GM21515 (cell line): Measurements from ENCODE around the gene UBP1.
"Not testable (repeated sequence)": the region's sequence is repeated elsewhere in the genome, so short reads cannot be mapped to it uniquely, and the experiment has no call there.

Source experiments
- ATAC-seq: cut with Tn5 transposase; IDR thresholded peaks from one replicate; pipeline ENCODE4 v1.9.1; 2021; ENCODE audit not compliant: unreplicated experiment

The UBP1 gene

DNA sequence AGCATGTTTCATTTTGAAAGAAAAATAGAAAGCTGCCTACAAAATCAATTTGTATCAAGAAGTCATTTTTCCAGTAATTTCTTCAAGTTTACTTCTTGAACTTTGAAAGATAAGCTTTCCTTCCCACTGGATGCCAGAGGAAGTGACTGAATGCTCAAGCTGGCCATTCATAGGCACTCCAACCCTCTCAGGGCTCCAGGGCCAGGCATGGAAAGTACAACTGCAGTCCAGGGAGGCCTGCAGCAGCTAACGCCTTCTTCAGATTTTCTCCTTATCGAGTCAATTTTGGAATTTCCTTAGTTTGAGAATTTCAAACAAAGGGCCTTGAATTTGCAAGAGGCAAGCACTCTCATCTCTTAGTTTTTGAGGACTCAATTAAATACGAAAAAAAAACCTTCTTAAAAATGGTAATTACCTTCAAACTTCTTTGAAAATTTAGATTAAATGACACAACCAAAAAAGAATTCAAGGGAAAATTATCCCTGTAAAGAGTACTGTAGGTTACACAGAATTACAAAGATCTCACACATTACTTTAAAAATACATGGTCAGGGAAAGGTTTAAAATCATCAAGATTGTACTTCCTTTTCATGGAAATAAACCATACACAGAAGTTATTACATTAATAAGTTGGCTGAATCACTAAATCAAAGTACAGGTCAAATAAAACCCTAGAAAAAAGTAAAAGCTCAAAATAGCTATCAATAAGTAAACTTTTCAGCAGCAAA is 2.5 kb downstream of the UBP1 start:
- no peak for ATAC-seq

DNA sequence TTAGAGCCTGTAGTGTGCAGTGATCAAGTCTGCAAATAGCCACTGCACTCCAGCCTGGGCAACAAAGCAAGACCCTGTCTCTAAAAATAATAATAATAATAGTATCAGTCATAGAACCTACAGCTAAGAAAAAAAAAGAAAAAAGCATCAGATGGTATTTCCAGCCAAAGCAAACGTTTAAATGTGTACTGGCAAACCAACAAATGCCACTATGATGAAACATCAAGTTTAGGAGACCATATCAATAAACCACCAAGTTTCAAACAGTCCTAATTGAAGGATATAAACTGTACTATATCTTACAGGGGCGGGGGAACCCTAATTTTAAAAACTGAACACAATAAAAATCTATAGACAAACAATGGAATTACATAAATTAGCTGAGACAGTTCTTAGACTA is 6.4 kb downstream of the UBP1 start:
- ATAC-seq: no peak

DNA sequence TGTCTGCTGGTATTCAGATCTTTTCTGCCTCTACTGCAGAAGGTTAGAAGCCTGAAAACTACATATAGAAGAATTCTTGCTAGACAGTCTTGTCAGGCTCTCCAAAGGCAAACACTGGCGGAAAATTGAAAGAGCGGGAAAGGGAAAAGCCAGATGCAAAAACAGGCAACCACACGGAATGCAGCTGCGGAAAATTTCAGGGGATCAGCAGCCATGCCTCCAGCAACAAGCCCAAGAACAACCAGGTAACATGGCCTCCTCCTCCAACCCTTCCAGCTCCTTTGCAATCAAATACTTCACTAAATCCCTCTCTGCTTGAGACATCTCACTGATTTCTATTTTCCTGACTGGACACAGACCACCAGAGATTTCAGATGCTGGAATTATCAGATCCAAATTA is 9.6 kb downstream of the UBP1 start:
- ATAC-seq: peak; percentile 12

DNA sequence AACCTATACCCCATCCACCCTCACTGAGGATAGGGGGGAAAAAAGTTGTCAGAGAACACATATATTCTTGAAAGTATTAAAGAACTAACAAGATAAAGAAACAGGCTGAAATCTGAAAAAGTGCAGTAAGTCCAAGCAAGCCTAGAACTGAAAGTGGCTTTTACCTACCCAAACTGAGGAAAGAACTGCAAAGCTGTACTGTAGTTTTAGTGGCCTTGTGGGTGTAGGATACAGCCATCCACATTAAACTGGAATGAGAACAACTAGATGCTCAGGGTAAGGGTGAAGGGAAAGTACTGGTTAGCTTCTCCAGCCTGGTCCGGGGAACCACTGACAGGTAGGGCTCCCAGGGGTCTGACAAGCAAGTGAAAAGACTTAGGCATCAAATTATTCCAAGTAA is 10.1 kb downstream of the UBP1 start:
- ATAC-seq: peak; percentile 44

DNA sequence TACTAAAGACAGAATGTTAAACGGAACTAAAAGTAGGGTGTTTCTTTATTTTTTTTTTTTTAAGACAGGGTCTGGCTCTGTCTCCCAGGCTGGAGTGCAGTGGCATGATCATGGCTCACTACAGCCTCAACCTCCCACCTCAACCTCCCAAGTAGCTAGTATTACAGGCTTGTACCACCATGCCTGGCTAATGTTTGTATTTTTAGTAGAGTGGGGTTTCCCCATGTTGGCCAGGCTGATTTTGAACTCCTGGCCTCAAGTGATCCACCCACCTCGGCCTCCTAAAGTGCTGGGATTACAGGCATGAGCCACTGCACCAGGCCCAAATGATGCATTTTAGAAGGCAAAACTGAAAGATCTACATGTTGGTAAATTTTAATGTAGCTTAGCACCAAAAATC is 10.9 kb downstream of the UBP1 start:
- ATAC-seq: not testable (repeated sequence)

DNA sequence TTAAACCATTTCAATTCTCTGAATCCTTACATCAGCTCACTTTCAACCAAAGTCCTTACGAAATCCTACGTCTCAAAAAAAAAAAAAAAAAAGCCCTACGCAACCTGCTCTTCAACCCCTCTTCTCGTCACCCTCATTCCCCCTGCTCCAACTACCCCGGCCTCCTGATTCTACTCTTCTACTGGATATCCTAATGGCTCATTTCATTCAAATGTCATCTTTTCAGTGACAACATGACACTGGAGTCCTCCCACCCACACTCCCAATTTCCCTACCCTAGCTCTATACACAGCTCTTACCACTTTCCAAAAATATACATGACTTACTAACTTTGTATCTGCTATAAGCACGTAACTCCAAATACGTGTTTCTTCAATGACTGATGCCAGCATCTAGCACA is 11.5 kb downstream of the UBP1 start:
- ATAC-seq: no peak

DNA sequence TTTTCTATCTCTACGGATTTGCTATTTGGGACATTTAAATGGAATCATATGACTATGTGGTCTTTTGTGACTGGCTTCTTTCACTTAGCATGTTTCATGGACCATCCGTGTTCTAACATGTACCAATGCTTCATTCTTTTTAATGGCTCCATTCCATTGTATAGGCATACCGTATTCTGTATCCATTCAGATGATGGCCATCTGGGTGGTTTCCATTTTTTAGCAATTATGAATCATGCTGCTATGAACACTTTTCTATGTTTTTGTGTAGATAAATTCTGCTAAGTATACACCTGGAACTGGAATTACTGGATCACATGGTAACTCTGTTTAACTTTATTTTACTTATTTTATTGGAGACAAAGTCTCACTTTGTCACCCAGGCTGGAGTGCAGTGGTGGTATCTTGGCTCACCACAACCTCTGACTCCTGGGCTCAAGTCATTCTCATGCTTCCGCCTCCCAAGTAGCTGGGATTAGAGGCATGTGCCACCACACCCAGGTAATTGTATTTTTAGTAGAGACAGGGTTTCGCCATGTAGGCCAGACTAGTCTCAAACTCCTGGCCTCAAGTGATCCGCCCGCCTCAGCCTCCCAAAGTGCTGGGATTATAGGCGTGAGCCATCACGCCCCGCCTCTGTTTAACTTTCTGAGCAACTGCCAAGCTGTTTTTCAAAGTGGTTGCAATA is 13.4 kb downstream of the UBP1 start:
- ATAC-seq: no peak

DNA sequence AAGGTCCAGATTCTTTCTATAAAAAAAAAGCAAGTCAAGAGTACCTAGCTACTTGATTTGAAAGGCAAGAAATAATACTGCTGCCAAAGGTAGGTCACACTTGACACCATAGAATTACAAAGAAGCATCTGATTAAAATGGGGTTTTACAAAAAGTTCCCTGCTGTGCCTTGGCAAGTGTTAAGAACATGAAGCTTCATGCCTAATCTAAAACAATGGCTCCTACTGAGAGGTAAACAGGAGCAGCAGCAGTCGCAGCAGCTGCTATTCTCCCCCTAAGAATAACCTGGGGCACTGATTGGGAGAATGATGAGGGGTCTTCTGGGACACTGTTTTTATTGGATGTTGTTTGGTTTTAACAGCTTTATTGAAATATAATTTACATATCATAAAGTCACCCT is 14.1 kb downstream of the UBP1 start:
- no peak for ATAC-seq

DNA sequence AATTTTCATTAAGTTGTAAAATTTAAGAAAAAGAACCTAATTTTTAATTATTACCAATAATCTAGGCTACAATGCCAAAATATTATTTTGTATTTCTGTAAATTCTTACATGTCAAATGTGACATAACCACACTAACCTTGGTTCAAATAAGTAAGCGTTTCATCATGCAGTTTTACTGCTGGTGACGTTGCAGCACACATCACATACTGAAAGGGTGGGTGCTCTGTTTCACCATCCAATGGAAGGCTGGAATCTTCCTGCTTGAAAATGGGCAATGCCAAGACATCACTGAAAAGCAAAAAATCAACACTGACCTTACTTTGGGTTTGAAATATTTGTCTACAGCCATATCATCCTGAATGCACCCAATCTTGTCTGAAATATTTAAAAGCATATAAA is 14.8 kb downstream of the UBP1 start:
- ATAC-seq: no peak

DNA sequence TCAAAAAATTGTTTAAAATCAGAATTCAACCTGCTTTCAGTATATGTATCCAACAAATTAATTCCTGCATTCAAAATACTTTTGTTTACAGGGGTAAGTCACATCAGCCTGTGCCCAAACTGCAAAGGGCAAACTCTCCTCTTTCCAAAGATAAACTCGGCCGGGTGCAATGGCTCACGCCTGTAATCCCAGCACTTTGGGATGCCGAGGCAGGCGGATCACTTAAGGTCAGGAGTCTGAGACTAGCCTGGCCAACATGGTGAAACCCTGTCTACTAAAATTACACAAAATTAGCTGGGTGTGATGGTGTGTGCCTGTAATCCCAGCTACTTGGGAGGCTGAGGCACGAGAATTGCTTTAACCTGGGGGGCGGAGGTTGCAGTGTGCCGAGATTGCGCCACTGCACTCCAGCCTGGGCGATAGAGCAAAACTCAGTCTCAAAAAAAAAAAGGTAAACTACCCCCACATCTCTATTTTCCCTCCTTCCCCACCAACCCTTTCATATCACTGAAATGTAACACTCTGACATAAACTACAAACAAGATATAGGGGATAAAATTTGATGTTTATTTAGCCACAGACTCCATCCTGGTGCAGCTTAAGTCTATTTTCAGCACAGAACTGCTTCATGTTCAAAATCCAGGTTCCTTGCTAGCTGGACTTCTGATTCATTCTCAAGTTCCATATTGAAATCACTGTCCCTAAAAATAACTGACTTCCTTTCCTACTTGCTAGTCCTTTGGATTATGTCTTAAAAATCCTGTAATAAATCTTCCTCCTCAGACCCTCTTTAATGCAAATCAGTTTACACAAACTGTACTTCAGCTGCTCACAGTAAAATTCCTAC is 15.4 kb downstream of the UBP1 start:
- no peak for ATAC-seq

DNA sequence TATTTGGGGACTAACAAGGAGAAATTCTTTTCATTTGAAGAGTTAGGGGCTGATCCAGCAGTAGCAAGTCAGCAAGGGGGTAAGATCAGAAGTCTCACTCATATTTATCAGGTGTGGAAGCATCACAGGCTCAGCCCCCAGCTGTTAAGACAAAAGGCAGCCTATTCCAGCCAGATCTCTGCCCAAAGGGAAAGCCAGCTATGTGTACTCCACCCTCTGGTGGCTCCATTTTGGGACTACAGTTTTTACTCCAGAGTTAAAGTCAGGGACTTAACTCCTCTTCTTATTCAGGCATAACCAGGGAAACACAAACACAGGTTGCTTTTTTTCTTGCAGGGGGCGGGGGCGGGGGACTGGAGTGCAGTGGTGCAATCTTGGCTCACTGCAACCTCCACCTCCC is 19.2 kb downstream of the UBP1 start:
- ATAC-seq: no peak

DNA sequence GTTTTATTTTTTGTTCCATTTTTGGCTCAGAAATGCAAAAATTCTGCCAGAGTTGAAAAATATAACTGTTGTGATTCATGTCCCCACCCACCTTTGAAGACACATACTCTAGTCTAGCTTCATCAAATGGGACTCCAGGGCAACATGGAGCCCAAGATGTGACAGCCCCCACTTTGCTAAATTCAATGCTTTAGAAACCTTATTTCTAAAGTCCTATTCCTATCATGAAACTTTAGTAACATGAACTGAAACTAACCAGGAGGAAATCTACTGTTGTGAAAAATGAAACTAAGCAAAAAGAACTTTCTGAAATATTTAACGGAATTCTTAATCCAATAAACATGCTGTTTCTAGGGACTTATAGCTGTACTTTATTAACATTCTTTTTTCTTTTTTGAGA is 20.3 kb downstream of the UBP1 start:
- ATAC-seq: no peak

DNA sequence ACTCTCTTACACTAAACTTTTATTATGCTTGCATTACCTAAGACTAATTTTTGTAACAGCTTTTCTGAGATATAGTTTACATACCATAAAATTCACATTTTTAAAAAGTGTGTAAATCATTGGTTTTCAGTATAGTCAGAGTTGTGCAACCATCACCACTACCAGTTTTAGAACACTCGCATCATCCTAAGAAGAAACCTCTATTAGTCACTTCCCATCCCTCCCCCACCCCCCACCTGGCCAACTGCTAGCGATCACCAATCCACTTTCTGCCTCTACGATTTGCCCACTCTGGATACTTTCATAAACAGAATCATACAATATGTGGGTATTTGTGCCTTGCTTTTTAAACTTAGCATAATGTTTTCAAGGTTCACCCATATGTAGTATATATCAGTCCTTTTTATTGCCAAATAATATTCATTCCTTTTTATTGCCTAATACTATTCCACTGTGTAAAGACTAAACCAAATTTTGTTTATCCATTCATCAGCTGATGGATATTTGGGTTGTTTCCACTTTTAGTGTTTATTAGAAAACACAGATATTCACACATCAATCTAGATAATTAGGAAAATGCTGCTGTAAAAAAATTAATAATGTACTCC is 23.0 kb downstream of the UBP1 start:
- no peak for ATAC-seq

DNA sequence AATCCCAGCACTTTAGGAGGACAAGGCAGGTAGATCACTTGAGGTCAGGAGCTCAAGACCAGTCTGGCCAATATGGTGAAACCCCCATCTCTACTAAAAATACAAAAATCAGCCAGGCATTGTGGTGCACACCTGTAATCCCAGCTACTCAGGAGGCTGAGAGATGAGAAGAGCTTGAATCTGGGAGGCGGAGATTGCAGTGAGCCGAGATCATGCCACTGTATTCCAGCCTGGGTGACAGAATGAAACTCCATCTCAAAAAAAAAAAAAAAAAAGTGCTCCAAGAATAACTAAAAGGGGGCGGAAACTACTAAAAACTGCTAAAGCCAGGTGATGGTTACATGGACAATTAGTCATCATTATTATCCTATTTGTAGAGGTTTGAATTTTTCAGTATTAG is 29.4 kb downstream of the UBP1 start:
- ATAC-seq: not testable (repeated sequence)

DNA sequence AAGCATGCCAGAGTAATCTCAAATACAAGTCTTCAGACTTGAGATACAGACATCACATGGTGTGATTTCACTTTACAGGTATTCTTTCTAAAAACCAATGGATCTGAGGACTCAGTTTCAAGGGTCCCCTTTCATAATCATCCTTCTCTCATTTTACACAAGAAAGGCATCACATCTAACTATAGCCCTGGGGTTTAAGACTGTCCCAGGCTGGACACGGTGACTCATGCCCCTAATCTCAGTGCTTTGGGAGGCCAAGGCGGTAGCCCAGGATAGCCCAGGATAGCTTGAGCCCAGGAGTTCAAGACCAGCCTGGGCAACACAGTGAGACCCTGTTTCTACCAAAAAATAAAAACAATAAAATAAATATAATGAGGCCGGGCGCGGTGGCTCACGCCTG is 36.4 kb downstream of the UBP1 start:
- no peak for ATAC-seq

DNA sequence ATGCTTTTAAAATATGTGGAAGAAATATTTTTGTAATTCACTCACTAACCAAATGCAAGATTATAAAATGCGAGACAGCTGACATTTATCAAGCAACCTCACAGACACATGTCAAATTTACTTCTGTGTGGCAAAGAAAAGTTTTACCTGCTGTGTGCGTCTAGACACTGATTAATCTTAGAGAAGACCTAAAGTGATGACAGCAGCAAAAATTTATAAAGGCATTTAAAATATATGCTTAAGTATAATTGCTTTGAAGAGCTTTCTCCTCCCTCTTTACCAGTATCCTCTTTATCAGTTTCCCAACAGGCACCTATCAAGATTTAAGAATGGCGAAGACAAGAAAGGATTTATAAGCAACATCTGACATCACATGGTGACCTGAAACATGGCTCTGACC is 37.3 kb downstream of the UBP1 start:
- no peak for ATAC-seq

DNA sequence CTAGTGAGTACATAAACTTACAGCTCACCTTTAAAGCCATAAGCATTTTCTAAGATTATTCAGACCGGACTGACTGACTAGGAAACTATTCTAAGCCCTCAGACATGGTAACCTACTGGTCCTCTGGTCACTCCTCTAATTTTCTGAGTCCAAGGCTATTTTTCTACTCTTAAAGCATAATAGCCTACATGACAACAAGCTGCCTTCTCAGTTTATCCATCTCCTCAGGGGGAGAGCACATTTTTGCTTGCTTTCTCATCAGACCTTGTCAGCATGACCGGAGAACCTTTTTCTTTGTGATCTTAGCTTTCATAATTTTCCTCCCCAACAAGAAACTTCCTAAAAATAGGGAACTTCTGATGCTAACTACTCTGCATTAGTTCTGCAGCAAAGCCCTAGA is 38.4 kb downstream of the UBP1 start:
- no peak for ATAC-seq

DNA sequence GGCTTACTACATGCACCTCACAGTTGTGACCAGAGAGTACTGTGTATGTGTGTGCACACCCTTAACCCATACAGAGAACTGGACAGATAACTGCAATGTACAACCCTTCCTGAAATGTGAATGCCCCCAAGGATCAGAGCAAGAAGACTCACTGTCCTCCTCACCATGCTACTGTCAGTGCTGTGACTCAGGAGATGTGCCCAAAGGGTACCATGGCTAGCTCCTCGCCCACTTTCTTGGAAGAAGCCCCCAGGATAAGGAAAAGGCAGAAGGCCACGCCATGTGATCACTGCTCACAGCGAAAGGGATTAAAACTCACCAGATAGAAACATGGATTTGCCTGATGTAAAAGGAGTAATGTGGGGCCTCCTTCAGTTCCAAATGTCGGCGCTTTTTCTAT is 41.8 kb downstream of the UBP1 start:
- ATAC-seq: no peak

DNA sequence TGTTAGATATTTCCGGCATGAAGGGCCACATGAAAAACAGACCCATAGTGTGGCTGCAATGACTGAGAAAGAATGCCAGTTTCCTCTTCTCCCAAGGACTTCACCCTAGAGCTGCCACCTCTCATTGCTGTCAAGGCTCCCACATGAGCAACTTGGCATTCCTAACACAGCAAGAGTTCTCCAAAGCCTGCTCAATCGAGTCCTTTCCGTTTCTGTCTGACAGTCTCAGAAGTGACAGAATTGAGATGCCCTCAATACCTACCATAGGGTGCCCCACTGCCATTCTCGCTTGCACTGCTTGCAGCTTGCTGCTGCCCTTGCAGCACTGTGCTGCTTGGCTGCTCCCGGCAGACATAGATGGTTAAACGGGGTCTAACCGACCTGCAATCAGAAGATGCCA is 44.3 kb downstream of the UBP1 start:
- no peak for ATAC-seq

DNA sequence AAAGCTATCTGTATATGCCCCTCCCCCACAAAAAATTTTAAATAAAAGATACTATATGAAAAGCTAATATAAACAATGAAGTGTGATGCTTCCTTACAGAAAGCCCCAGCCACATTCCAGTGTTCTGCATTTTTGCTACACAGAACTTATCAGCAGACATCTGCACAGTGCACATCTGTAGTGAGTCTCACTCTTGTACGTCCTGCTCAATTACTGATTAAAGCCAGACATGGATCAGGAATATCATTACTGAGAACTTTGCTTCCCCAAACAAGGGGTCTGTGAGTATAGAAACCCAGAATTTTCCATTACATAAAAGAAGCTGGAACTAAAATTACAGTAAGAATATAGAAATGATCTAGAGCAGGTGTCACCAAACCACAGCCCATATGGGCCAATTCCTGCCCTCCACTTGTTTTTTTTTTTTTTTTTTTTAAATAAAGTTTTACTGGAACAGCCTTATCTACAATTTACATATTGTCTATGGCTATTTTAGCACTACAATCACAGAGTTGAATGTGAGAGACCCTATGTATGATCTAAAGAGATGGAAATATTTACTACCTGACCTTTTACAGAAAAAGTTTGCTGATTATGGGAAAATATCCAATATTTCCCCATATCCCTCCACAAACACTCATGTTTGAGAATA is 45.7 kb downstream of the UBP1 start:
- no peak for ATAC-seq

DNA sequence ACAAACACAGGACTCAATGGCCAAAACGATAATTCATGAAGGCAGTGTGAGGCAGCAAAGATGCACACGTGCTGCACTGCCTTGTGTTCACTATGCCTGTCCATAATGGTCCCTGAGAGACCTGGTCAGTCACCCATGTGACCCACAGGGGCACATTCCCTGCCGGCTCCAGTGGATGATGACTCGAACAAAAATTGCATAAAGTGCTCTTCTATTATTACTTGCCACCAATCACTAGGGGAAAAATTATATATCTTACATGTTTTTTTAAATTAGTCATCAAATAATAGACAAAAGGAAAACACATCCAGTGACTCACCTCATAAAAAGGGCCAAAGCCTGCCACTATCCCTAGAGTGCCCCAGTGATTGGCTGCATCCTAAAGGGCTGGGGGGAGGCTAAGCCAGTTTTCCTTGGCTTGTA is 47.5 kb downstream of the UBP1 start:
- no peak for ATAC-seq
